Mesenchymal stem cell (in vitro differentiated cells and primary cell): ENCODE measurements around the gene NACC2.

Experiments
- DNase-seq: peaks from one replicate; pipeline ENCODE4 v3.0.0-alpha.2; 2013
- H2AFZ ChIP-seq: one replicate; pipeline ENCODE4 v1.6.1; 2013; ENCODE audit warnings: low read depth, mild to moderate bottlenecking, control low read depth, inconsistent platforms, low read length, moderate library complexity
- H2AK5ac ChIP-seq: 2 replicates; pipeline ENCODE4 v1.6.1; 2013; ENCODE audit warnings: low read length, moderate library complexity, mild to moderate bottlenecking, inconsistent platforms; ENCODE audit not compliant: severe bottlenecking
- H2BK120ac ChIP-seq: one replicate; pipeline ENCODE4 v1.6.1; 2013; ENCODE audit warnings: low read depth, mild to moderate bottlenecking, inconsistent platforms, low read length, moderate library complexity
- H2BK12ac ChIP-seq, 2 experiments: one replicate each; pipeline ENCODE4 v1.6.1; 2013; ENCODE audit warnings: inconsistent platforms in 2 of 2, low read length in 2 of 2, mild to moderate bottlenecking in 2 of 2, moderate library complexity in 2 of 2, control low read depth in 1 of 2
- H2BK15ac ChIP-seq: one replicate; pipeline ENCODE4 v1.6.1; 2013; ENCODE audit warnings: mild to moderate bottlenecking, low read depth, inconsistent platforms; ENCODE audit not compliant: poor library complexity, severe bottlenecking
- H2BK5ac ChIP-seq: 2 replicates; pipeline ENCODE4 v1.6.1; 2013; ENCODE audit warnings: low read depth, mild to moderate bottlenecking, low read length, control low read depth, inconsistent platforms; ENCODE audit not compliant: poor library complexity, severe bottlenecking
- H3K14ac ChIP-seq, 2 experiments: one replicate each; pipeline ENCODE4 v1.6.1; 2013; ENCODE audit warnings: inconsistent platforms in 2 of 2, low read length in 2 of 2, control low read depth in 1 of 2, mild to moderate bottlenecking in 1 of 2, moderate library complexity in 1 of 2
- H3K18ac ChIP-seq, 2 experiments: one replicate each; pipeline ENCODE4 v1.6.1; 2013; ENCODE audit warnings: inconsistent platforms in 2 of 2, low read length in 2 of 2, control low read depth in 1 of 2, low read depth in 1 of 2, mild to moderate bottlenecking in 1 of 2
- H3K23ac ChIP-seq, 2 experiments: one replicate each; pipeline ENCODE4 v1.6.1; 2013; ENCODE audit warnings: inconsistent platforms in 2 of 2, low read length in 2 of 2, mild to moderate bottlenecking in 2 of 2, moderate library complexity in 2 of 2, control low read depth in 1 of 2
- H3K27ac ChIP-seq: 2 replicates; pipeline ENCODE4 v1.5.1; 2013; ENCODE audit warnings: mild to moderate bottlenecking, moderate library complexity, low read length, control low read depth, inconsistent platforms; ENCODE audit not compliant: poor library complexity, severe bottlenecking
- H3K27me3 ChIP-seq, 2 experiments: 2 replicates each; pipeline versions ENCODE4 v1.6.1 to v1.7.0; 2013; ENCODE audit warnings: low read length in 2 of 2, mild to moderate bottlenecking in 2 of 2, moderate library complexity in 2 of 2, control low read depth in 1 of 2, inconsistent platforms in 1 of 2; ENCODE audit not compliant: control insufficient read depth in 1 of 2, insufficient read depth in 1 of 2
- H3K36me3 ChIP-seq, 2 experiments: 2 replicates each; pipeline versions ENCODE4 v1.6.1 to v1.7.0; 2013; ENCODE audit warnings: low read length in 2 of 2, control low read depth in 1 of 2, inconsistent platforms in 1 of 2, low read depth in 1 of 2, mild to moderate bottlenecking in 1 of 2; ENCODE audit not compliant: insufficient read depth in 2 of 2, control insufficient read depth in 1 of 2
- H3K4ac ChIP-seq, 2 experiments: one replicate each; pipeline ENCODE4 v1.6.1; 2013; ENCODE audit warnings: inconsistent platforms in 2 of 2, low read length in 2 of 2, mild to moderate bottlenecking in 2 of 2, moderate library complexity in 2 of 2, control low read depth in 1 of 2, low read depth in 1 of 2
- H3K4me1 ChIP-seq: 2 replicates; pipeline ENCODE4 v1.6.1; 2013; ENCODE audit warnings: low read depth, low read length, control low read depth; ENCODE audit not compliant: control insufficient read depth, insufficient read depth
- H3K4me2 ChIP-seq: 2 replicates; pipeline ENCODE4 v1.6.1; 2013; ENCODE audit warnings: low read length, mild to moderate bottlenecking, inconsistent platforms; ENCODE audit not compliant: poor library complexity, severe bottlenecking
- H3K4me3 ChIP-seq, 2 experiments: 2 replicates each; pipeline versions ENCODE4 v1.5.1 to v1.7.0; 2013; ENCODE audit warnings: low read length in 2 of 2, mild to moderate bottlenecking in 2 of 2, control low read depth in 1 of 2, low read depth in 1 of 2; ENCODE audit not compliant: insufficient read depth in 1 of 2
- H3K79me1 ChIP-seq: replicated peaks from 2 replicates; pipeline ENCODE4 v1.6.1; 2013; ENCODE audit warnings: mild to moderate bottlenecking, control low read depth, low read length, inconsistent platforms; ENCODE audit not compliant: poor library complexity, severe bottlenecking
- H3K9ac ChIP-seq: 2 replicates; pipeline ENCODE4 v1.7.0; 2013; ENCODE audit warnings: mild to moderate bottlenecking, low read length, moderate library complexity
- H3K9me3 ChIP-seq: 2 replicates; pipeline ENCODE4 v1.7.0; 2013; ENCODE audit warnings: mild to moderate bottlenecking, low read length; ENCODE audit not compliant: control insufficient read depth
- H4K8ac ChIP-seq: one replicate; pipeline ENCODE4 v1.6.1; 2013; ENCODE audit warnings: inconsistent platforms, mild to moderate bottlenecking, low read length, moderate library complexity
- H4K91ac ChIP-seq: one replicate; pipeline ENCODE4 v1.6.1; 2013; ENCODE audit warnings: mild to moderate bottlenecking, low read length, inconsistent platforms
- WGBS: methylation state at CpG from one replicate; pipeline ENCODE4 v1.1.7; 2013; ENCODE audit warnings: mixed read lengths; 5-methylcytosine and 5-hydroxymethylcytosine counted together

The NACC2 gene

GRCh38 chr9:136118320-136119060 is 23.4 kb upstream of the NACC2 start, which contains the start of gene TMEM250:
Gene TMEM250 (minus strand): TSS chr9:136118875. CDS start chr9:136116900, 1,975 bp downstream.
- 1% methylated on average over 61 of the region's 112 CpGs for WGBS
- Histone ChIP-seq H3K36me3 (peaks cover 23 to 31% of the 10 kb centered on the region in 2 experiments), H2BK12ac (peak within 1 kb of the TSS in 1 of 2 experiments; percentile 12), H2BK120ac (peak within 1 kb of the TSS; percentile 96), H2AFZ (peak within 1 kb of the TSS; percentile 62), H3K9me3 (no peaks in the 10 kb centered on the region), H3K23ac (peak within 1 kb of the TSS; percentile 49 to 87), H3K4me2 (peak within 1 kb of the TSS; percentile 78), H2BK15ac (peak within 1 kb of the TSS; percentile 95), H3K27me3 (peaks cover 4 to 5% of the 10 kb centered on the region in 2 experiments), H3K4ac (peak within 1 kb of the TSS; percentile 95 to 98), H3K4me3 (peak within 1 kb of the TSS; percentile 78 to 90), H4K91ac (peak within 1 kb of the TSS; percentile 98), H3K4me1 (peaks cover 35% of the 10 kb centered on the region), H3K79me1 (peaks cover 20% of the 10 kb centered on the region), H3K14ac (peak within 1 kb of the TSS; percentile 89 to 96), H3K27ac (peak within 1 kb of the TSS; percentile 23), H4K8ac (peak within 1 kb of the TSS; percentile 95), H3K18ac (peak within 1 kb of the TSS; percentile 94 to 96), H3K9ac (peak within 1 kb of the TSS; percentile 88), H2BK5ac (peak within 1 kb of the TSS; percentile 92), H2AK5ac (peak within 1 kb of the TSS; percentile 30)
- peak; percentile 96 for DNase-seq

GRCh38 chr9:136117916-136118319 is 22.8 kb upstream of the NACC2 start:
- H2BK15ac ChIP-seq: peak overlapping the region; percentile 95
- no peak overlapping the region for H2AK5ac ChIP-seq
- H3K27ac ChIP-seq: peak overlapping the region; percentile 15
- H2AFZ ChIP-seq: no peak overlapping the region
- H4K91ac ChIP-seq: peak overlapping the region; percentile 98
- no peaks in the 10 kb centered on the region for H3K27me3 ChIP-seq
- WGBS: 1% methylated on average over 29 of the region's 36 CpGs
- peak overlapping the region; percentile 96 for H2BK120ac ChIP-seq
- peak overlapping the region; percentile 95 for H4K8ac ChIP-seq
- peaks cover 23 to 31% of the 10 kb centered on the region in 2 experiments for H3K36me3 ChIP-seq
- no peak overlapping the region for H3K23ac ChIP-seq
- peak overlapping the region; percentile 92 for H2BK5ac ChIP-seq
- H3K9me3 ChIP-seq: no peaks in the 10 kb centered on the region
- H3K4me1 ChIP-seq: peaks cover 33% of the 10 kb centered on the region
- peak overlapping the region; percentile 95 to 98 for H3K4ac ChIP-seq
- peak overlapping the region; percentile 70 to 94 for H3K18ac ChIP-seq
- H3K9ac ChIP-seq: peak overlapping the region; percentile 88
- H3K79me1 ChIP-seq: peaks cover 20% of the 10 kb centered on the region
- no peak for DNase-seq
- H3K4me2 ChIP-seq: peak overlapping the region; percentile 78
- peak overlapping the region; percentile 78 to 90 for H3K4me3 ChIP-seq
- peak overlapping the region in 1 of 2 experiments; percentile 12 for H2BK12ac ChIP-seq
- peak overlapping the region; percentile 89 to 96 for H3K14ac ChIP-seq

GRCh38 chr9:136117291-136117915 is 22.3 kb upstream of the NACC2 start:
- peak overlapping the region in 1 of 2 experiments; percentile 23 for H3K23ac ChIP-seq
- H3K4me1 ChIP-seq: peaks cover 33% of the 10 kb centered on the region
- H2AFZ ChIP-seq: no peak overlapping the region
- peak overlapping the region; percentile 3 to 89 for H3K18ac ChIP-seq
- H3K4ac ChIP-seq: peak overlapping the region; percentile 95 to 98
- H3K9ac ChIP-seq: peak overlapping the region; percentile 88
- peak overlapping the region; percentile 96 for H2BK120ac ChIP-seq
- H3K27ac ChIP-seq: peak overlapping the region; percentile 15
- no peak overlapping the region for H2AK5ac ChIP-seq
- DNase-seq: no peak
- H3K4me3 ChIP-seq: peak overlapping the region; percentile 78 to 90
- H4K91ac ChIP-seq: peak overlapping the region; percentile 8
- H3K14ac ChIP-seq: peak overlapping the region; percentile 30 to 89
- no peaks in the 10 kb centered on the region for H3K27me3 ChIP-seq
- H3K9me3 ChIP-seq: no peaks in the 10 kb centered on the region
- no peak overlapping the region for H2BK5ac ChIP-seq
- peaks cover 23 to 31% of the 10 kb centered on the region in 2 experiments for H3K36me3 ChIP-seq
- H3K79me1 ChIP-seq: peaks cover 22% of the 10 kb centered on the region
- H4K8ac ChIP-seq: peak overlapping the region; percentile 69
- H2BK12ac ChIP-seq: peak overlapping the region in 1 of 2 experiments; percentile 12
- peak overlapping the region; percentile 4 for H2BK15ac ChIP-seq
- peak overlapping the region; percentile 78 for H3K4me2 ChIP-seq
- 77% methylated on average over 23 of the region's 23 CpGs for WGBS
